SW480 (cell line): ENCODE results near the gene UBE4A.
"Not testable (repeated sequence)": the region's sequence is repeated elsewhere in the genome, so short reads cannot be mapped to it uniquely, and the experiment has no call there.

ENCODE experiments used
- DNase-seq: peaks from one replicate; pipeline ENCODE4 v3.0.0-alpha.2; 2016; ENCODE audit warnings: low spot score

Gene UBE4A

GRCh38 chr11:118401151-118401879 is 41.9 kb downstream of the UBE4A start, which contains the start of gene ATP5MG:
Gene ATP5MG (plus strand): TSS chr11:118401606. CDS start chr11:118401666, 60 bp downstream.
- peak; percentile 84 for DNase-seq

DNA sequence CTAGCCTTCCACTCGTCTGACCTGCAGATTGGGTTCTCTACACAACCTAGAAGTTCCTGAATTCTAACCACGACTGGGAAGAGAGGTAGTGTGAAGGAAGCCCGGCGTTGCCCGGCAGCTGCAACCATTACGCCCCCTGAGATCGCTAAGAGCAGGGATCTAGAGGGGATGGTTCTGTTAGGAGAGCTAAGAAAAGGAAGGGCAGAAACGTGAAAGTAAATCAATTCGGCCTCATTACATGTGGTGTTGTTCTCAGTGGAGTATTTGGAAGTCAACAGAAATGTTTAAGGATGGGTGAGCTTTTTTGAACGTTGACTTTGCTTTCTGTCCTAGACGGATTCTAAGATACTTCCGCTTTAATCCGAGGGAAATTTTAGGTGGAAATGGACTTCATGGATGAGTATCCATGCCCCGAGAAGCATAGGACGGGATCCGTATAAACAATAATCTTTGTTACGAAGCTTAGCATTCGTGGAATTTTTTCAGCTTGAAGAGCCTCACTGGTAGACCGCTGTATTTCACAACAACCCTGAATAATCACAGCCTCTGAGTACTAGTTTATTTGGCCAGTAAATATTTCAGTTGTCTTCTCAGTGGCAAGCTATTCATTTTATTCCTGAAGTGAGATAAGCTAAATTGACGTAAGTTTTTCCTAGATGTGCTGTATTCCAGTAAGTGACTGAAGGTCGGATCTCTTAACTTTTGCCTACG is 42.6 kb downstream of the UBE4A start:
- peak; percentile 3 for DNase-seq

DNA sequence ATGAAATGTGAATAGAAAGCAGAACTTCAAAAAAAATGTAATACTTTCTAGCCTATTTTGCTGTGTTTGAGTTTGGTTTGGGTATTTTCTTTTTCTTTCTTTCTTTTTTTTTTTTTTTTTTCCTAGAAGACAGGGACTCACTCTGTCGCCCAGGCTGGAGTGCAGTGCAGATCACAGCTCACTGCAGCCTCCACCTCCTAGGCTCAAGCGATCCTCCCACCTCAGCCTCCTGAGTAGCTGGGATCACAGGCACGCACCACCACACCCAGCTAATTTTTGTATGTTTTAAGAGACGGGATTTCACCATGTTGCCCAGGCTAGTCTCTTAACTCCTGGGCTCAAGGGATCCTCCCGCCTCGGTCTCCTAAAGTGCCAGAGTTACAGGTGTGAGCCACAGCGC is 43.2 kb downstream of the UBE4A start:
- not testable (repeated sequence) for DNase-seq

DNA sequence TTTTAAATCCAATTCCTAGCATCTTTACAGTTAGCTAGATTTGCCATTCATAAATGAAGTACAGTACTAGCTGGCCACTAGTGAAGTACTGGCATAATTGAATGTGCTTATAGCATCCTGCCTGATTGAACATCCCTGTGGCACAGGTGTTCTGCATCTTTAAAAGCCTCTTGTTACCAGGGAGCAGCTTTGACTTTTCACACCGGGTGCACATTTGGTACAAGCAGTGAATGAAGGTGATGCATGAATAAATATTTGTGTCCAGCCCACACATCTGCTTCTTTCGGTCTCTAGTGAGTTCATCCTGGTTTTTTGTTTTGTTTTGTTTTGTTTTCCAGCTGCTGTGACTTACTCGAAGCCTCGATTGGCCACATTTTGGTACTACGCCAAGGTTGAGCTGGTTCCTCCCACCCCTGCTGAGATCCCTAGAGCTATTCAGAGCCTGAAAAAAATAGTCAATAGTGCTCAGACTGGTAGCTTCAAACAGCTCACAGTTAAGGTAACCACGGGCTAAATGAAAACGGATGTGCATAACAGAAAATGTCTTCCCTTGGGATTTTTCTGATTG is 47.3 kb downstream of the UBE4A start:
- no peak for DNase-seq

GRCh38 chr11:118410055-118410745 is 50.8 kb downstream of the UBE4A start:
- DNase-seq, result no peak

DNA sequence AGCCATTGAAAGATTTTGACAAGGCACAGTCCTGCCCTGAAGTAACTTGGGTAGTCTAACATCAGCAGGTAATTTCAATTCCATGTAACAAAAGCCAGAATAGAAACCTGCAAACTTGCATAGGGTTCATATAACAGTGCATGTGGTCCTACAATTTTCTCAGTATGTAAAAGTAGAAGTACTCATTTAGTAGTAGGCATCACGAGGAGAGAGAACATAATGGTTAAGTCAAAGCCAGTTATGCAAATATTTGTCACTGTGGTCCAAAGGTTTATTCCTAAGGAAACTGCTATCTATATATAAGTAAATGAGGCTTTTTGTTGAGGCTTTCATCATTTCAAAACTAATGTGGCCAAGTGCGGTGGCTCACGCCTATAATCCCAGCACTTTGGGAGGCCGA is 52.1 kb downstream of the UBE4A start:
- no peak for DNase-seq

DNA sequence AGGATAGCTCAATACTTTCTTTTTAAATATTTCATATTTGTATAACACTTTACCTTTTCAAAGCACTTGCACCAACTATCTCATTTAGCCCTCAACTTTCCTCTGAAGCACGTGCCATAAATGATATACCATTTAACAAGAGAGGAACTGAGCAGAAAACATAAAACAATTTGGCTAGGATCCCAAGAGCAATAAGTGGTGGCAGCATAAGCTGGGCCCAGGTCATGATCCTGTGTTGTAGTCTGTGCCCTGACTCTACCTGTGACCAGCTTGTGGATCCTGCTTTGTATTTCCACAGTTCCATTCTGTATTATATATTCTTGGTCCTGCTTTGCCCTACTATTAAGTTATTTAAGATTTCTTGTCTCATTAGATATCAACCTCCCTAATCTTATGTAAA is 53.5 kb downstream of the UBE4A start:
- no peak for DNase-seq

- no peak for DNase-seq
These were observed 55.8 kb downstream of the UBE4A start for GRCh38 chr11:118415062-118415738.

DNA sequence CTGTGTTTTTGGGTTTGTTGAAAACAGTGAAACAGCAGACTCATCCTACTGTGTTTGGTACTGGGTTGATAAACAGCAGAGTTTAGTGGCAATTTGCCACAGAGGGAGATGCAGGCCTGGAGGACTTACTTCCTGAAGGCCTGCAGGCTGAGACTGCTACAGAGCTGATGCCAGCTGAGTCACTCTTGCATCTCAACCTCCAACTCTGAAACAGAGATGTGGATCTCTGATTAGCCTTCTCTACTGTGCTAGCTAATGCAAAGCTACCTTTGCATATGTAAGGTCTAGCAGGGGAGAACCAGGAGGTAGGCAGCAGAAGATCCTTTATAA is 56.3 kb downstream of the UBE4A start:
- DNase-seq, result peak; percentile 43

DNA sequence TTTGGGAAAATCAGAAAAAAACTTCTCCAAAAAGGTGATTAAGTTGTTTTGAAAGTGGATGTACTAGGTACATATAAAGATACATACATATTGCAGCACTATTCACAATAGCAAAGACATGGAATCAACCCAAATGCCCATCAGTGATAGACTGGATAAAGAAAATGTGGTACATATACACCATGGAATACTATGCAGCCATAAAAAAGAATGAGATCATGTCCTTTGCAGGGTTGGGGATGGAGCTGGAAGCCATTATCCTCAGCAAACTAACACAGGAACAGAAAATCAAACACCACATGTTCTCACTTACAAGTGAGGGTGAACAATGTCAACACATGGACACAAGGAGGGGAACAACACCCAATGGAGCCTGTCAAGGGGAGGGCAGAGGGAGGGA is 57.5 kb downstream of the UBE4A start:
- DNase-seq, result not testable (repeated sequence)

GRCh38 chr11:118417801-118418200 is 58.4 kb downstream of the UBE4A start:
- no peak for DNase-seq

DNA sequence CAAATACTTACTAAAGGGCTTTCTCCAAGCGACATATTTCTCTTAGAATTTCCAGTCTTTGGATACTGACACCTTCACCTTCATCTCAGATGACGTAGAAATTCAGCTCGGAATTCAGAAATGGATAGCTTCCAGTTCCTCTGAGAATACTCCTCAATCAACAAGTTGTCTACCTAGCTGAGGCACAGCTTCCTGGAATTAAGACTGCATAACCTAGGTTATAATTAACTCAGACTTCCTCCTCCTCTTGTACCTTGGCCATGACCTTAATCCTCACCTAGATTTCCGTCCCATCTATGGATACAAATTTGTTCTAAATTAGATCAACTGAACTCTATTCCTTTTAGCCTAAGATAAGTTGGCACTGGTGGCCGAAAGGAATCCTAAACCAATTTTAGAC is 59.4 kb downstream of the UBE4A start:
- no peak for DNase-seq

- DNase-seq, result no peak
These were observed 68.3 kb downstream of the UBE4A start for GRCh38 chr11:118427707-118428106.

GRCh38 chr11:118430956-118431355 is 71.6 kb downstream of the UBE4A start:
- no peak for DNase-seq

GRCh38 chr11:118434123-118434552 is 74.7 kb downstream of the UBE4A start:
- DNase-seq, result no peak

DNA sequence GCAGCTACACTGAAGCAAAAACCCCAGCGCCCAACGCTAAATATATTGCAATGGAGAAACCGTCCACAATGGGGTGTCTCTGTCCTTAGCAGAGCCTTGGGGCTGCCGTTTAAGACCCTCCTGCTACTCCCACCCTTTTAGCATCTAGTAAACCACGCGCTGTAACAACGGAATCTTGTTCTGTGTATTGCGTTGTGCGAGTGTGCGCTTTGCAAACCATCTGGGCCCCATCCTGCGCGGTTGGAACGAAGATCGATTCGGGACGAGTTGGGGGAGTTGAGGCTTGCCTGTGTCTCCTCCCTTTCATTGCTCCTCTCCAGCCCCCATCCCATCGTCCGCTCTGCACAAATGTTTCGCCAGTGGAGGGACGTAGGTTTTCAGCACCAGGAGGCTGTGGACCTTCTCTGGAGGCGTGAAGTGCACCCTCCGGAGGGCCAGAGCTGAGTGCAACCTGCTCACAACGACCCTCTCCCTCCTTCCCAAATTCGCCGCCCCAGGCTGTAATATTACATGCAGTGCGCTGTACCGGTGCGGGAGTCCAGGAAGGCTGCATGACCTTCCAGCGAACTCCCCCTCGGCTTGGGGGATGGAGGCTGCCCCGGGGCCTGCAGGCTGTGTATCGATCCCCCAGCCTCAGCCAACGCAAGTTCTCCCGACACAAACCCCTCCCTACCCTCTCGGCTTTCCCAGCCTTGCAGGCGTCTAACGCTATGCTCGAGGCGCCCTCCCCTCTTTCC is 75.3 kb downstream of the UBE4A start:
- DNase-seq, result peak; percentile 39

DNA sequence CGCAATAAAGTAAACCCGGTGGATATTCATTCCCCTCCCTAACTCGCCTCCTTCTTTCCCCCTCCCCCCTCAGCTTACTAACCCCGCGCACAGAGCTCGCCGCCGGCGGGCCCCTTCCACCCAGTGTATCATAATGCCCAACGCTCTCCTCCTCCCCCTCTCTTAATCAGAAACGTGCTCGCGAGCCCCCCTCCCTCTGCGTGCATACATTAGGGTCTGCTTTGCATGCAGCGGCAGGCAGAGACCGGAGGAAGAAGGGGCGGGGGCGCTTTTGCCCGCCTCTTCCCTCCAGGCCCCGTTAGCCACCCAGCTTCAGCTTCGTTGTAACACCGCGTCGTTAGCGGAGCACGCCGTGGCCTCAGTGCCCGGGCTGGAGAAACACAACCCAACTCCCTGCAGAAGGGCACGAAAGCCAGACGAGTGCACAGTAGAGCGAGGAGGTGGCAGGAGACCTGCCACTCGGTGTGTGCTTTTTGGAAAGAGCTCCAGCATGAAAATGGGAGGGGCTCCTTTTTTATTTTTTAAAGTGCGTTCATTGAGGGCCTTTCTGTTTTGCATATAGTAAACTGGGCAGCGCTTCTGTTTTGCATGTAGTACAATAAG is 76.0 kb downstream of the UBE4A start:
- DNase-seq, result peak; percentile 78

DNA sequence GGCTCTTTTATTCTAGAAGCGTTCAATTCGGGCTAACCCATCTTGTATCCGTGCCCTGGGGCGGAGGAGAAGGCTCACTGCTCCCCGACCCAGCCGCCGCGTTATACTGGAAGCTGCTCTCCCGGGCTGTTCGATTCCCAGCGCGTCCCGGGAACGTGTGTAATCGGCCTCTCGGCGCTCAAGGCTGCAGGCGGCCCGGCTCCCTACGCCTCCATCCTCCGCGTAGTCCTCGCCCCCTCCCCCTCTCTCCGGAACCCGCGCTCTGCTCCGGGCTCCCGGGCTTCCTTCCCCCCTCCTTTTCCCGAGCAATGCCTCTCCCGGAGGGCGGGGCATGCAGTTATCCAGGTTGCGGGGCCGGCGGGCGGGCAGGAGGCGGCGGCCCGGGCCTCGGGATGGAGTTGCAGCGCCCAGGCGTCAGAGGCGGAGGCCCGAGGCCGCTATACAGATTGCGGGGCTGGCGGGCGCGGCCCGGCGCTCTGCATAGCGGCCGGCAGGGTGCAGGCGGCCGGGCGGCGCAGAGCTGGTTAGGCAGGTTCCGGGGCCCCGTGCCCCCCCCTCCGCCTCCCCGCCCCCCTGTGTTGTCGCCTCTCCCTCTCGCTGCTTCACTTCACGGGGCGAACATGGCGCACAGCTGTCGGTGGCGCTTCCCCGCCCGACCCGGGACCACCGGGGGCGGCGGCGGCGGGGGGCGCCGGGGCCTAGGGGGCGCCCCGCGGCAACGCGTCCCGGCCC is 76.7 kb downstream of the UBE4A start, which contains the start of gene KMT2A:
KMT2A (plus strand) TSS at position 600 of the 732 bp plus-strand sequence; CDS start at position 621, 21 bp downstream.
- peak; percentile 97 for DNase-seq

DNA sequence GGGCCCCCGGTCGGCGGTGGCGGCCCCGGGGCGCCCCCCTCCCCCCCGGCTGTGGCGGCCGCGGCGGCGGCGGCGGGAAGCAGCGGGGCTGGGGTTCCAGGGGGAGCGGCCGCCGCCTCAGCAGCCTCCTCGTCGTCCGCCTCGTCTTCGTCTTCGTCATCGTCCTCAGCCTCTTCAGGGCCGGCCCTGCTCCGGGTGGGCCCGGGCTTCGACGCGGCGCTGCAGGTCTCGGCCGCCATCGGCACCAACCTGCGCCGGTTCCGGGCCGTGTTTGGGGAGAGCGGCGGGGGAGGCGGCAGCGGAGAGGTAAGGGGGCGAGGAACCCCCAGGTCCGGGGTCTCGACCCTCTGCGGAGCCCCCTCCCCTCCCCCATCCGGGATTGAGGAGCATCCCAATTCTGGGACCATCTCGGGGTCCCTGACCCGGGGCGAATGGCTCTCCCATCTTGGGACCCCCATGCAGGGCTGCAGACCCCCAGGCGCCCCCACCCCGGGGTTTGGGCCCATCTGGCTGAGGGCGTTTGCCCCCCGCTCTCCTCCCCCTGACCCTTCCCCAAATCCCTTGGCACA is 77.3 kb downstream of the UBE4A start:
- DNase-seq, result no peak
